NCI-H460 (cell line): Measurements from ENCODE around the gene CCM2. TPM values are rescaled to one million over a fixed set of nuclear protein-coding genes. Genes with fewer than 3 reads are reported as not detected.

ENCODE experiments used
- DNase-seq: peaks from one replicate; pipeline ENCODE4 v3.0.0-alpha.2; 2016; ENCODE audit warnings: low read depth; ENCODE audit errors: extremely low read depth
- total RNA-seq: library from RNA; depleted of rRNA; stranded (reverse); fragments of >200 nt; shearing (Covaris generic); gene quantifications from 2 replicates; pipeline ENCODE4 v1.2.3, GENCODE V29; 2014

The CCM2 gene
- total RNA-seq, 1 experiment from 2014 or later, result 27.4 TPM

DNA sequence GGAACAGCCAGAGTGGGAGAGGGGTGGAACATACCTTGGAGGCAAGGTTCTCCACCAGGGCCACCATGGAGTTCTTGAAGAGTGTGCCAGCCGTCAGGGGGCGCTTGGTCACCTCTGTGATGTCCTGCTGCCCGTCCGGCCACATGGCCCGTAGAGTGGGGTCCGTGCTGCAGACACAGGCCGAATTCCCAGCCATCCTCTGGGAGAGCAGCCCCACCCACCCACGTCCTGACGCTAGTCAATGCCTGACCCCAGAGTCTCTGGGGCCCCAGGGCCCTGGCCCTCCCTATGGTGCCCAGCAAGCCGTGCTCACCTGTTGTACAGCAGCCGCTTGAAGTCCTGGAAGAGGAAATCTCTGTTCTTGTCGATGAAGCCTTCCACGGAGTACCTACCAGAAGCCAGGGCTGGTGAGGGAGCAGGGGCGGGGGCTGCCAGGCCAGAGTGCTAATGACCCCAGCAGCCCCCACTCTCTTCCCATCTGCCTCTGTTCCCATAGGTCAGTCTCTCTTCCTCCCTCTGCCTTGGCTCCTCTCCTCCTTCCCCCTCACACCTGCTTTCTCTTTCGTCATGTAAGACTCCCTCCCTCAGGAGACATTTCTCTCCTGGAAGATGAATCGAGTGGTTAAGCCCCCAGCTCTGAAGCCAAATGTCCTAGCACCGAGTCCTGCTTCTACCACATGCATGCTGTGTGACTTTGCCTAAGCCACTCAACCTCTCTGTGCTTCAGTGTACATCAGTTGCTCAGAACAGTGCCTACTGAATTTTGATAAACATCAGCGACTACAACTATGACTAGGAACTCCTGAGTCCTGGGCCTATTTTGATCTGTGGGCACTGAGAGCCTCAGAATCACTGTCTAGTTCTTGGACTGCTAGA lies 32.2 kb upstream of the CCM2 start:
- no peak for DNase-seq

DNA sequence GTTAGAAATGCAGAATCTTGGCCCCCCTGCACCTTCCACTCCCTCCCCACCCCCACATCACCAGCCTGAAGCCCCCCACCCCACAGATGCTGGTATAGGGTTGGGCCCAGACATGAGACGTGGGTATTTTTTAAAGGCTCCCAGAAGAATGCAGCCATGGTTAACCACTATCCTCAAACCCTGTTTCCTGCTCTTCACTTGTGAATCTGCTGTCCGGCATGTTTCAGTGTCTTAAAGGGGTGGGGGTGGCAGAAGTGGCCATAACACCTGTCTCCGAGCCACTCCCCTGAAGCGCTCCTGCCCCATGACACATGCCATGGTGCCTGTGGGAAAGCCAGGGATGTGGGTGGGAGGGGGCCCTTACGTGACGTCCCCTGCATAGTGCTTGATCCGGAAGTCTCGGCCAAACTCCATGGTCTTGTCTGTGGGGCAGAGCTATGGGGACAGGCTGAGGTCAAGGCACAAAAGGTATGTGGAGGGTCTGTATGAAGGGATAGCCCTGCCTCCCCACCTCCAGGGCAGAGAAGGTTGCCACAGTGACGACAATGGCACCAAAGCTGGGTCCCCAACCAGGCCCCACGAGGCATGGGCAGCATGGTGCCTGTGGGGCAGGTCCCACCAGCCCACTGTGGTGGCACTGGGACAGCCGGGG lies 30.8 kb upstream of the CCM2 start:
- DNase-seq, result no peak

DNA sequence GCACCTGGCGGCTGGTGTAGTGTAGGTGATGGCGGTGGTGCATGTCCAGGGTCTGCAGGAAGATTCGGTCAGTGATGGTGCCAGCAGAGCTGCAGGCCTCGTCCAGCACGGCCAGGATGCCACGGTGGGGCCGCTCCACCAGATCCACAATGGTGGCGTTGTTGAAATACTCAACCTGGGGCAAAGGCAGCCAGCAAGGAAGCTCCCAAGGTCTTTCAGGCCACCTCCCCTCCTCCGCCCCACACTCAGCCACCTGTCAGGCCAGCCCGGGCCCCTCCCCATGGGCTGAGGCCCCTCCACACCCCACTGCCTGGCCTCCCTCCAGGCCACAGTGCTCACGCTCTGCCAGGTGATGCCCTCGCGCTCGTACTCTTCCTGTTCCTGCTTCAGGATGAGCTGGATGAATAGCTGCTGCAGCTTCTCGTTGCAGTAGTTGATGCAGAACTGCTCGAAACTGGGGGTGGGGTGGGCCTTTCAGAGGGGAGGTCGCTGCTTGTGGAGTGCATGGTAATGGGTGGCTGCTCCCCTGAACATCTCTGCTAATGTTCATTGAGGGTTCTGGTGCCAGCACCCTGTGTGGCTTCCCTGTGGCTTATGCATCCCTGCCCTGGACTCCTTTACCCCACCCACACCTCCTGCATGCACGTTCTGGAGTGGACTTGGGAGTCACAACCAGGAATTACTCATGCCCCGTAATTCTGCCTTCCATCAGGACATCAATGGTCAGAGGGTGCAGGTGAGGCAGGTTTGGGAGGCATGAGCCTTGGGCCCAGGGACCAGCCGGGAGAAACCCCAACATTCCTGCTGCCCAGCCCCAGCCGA lies 30.1 kb upstream of the CCM2 start:
- no peak for DNase-seq

DNA sequence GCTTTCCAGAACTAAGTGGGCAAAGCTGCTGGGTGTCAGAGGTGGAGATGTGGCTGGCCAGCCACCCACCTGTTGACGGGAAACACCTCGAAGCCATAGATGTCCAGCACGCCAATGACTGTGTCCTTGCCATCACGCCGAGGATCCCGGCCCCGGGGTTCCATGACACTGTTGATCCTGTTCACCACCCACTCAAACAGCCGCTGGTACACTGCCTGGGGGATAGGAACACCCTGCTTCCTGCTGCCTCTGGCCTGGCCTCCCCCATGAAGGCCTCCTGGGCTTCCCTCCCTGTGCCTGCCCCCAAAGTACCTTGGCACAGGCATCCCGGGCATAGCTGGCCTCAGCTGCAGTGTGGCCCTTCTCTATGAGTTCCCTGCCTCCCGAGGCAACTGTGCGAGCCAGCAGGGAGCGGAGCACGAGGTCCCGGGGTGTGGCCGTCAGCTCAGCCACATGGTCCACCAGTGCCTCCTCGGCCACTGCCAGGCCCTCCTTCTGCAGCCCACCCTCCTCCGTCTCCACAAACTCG lies 29.4 kb upstream of the CCM2 start:
- DNase-seq, result no peak

DNA sequence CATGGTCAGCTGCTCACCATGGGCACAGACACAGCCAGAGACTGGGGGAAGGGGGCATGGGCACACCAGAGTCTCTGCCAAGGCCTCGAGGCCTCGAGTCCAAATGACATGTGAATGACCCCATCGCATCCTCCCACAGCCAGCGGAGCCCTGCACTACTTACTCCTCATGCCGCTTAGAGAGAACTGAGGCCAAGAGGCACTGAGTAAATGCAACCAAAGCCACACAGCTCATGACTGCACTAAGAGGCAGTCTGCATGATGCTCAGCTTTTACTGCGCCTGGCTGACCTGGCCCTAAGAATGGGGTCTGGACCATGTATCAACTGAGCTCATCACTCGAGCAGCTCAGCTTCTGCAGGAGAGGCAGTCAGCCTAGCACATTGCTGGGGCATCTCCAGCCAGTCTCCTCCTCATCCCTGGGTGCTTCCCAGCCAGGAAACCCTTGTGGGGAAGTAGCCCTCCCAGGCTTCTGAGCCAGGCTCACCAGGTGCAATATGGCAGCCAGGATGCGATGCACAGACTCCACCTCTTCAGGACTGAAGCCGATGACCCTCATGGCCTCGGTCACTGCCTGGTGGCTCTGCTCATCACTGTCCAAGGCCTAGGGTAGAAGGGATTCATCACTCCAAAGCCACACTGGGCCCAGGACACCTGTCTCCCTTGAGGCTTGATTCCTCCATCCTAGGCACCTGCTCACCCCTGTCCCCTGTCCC lies 28.7 kb upstream of the CCM2 start:
- DNase-seq, result no peak

DNA sequence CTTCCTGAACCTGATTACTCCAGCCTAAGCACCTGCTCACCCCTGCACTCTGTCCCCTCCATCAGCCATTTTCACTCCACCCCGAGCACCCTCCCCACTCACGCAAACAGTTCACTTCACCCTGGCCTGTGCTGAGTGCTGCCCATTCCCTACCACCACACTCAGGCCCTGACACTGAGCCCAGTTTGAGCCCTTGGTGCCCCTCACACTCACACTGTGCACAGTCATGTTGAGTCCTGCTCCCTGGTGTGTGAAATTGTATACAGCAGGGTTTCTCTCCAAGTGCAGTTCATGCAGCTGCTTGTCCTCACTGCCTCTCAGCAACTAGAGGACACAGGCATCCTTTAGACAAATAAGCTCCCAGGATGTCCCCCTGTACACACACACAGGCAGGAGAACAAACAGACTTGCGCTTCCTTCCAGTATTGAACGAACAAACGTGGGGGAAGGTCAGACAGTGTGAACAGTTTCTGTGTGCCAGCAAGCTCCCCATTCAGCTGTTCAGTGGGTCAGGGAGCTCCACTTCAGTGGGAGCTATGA lies 28.0 kb upstream of the CCM2 start:
- no peak for DNase-seq

DNA sequence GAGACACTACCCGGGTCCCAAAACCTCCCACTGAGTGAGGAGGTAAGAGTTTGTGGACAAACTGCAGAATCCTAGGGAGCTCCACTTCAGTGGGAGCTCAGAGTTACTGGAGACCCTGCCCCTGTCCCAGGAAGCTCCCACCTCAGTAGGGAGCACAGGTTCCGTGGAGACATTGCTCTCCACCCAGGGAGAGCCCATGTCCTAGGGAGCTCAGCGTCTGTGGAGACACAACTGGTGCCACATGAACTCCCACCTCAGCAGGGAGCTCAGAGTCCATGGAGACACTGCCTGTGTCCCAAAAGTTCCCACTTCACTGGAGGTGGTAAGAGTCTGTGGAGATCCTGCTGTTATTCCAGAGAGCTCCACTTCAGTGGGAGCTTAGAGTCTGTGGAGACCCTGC lies 27.4 kb upstream of the CCM2 start:
- no peak for DNase-seq

DNA sequence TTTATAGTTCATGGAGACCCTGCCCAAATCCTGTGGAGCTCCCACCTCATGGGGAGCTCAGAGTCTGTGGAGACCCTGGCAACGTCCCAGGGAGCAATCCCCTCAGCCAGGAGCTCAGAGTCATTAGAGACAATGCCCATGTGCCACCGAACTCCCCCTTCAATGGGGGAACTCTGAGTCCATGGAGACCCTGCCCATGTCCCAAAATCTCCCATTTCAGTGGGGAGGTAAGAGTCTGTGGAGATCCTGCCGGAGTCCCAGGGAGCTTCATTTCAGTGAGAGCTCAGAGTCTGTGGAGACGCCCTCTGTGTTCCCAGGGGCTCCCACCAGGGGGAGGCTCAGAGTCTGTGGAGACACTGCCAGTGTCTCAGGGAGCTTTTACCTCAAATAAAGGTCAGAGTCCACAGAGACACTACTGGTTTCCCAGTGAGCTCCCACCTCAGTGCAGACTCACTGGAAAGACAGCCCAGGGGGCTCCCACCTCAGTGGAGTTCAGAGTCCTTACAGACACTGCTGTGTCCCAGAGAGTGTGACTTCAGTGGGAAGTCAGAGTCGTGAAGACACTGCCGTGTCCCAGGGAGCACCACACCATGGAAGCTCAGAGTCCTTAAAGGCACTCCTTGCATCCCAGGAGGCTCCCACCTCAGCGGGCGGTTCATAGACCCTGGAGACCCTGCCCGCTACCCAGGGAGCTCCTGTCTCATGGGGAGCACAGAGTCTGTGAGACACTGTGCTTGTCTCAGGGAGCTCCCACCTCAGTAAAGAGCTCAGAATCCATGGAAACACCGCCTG lies 26.2 kb upstream of the CCM2 start:
- peak; percentile 42 for DNase-seq

DNA sequence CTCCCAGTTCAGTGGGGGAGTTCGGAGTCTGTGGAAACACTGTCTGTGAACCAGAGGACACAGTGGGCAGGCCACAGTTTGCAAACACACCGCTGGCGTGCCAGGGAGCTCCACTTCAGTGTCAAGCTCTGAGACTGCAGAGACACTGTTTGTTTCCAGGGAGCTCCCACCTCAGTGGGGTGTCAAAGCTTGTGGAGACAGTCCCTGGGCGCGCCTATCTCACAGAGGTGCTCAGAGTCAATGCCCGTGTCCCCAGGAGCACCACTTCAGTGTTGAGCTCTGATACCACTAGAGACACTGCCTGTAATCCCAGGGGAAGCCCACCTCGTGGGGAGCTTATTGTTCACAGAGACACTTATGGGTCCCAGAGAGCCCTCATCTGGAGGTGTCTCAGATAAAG lies 25.5 kb upstream of the CCM2 start:
- DNase-seq, result no peak

DNA sequence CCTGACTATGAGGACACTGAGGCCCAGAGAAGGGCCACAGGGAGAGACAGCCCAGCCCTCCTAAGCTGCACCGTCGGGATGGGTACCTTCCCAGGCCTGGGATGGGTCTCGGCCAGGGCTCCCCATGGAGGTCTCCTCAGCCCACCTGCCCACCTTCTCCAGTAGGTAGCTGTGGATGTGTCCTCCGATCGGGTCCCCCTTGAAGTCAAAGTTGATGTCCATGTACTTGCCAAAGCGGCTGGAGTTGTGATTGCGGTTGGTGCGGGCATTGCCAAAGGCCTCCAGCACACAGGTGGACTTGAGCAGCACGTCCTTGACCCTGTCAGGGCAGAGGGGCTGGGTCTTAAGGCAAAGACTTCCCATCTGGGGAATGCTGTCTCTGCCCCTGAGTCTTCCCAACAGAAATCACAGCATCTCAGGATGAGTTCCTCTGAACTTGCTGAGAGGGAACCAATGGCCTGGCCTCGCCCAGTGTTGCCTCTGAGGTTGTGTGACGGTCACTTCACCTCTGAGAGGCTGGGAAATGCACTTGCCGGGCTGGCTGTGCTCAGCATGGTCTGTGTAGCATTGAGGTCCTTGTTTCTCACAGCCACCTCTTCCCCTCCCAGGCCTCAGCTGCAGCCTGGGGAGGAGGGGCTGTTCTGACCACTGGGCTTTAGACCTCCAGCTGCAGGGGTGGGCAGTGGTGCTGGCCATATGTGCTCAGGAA lies 24.5 kb upstream of the CCM2 start:
- no peak for DNase-seq

DNA sequence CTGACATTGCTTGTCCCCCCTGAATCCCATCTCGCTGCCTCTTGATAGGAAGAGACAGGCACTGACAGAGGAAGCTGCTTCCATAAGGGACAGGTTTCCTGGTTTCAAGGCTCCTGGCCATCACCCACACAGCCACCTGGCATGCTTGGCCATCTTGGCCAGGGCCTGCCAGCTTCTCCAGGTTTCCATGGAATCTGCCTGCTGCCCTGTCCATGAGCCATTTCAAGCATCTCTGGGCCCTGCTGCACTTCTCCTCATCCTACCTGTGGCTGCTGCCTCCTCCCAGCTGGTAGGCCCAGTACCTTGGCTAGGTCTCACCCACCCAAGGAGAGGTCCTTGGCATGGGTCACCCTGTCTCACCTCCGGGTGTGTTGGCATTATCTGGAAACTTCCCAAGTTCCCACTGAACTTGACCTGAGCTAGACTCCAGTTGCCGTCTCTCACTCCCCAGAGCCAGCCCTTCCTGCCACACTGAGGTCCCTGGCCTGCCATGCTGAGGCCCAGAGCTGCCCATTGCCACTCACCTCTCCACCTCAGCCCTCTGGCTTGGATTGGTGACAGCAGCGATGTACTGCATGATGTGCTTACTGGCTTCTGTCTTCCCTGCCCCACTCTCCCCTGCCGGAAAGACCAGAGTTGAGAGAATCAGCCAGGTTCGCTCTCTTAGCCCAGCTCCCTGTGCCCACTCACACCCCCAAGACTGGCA lies 23.8 kb upstream of the CCM2 start:
- DNase-seq, result no peak

DNA sequence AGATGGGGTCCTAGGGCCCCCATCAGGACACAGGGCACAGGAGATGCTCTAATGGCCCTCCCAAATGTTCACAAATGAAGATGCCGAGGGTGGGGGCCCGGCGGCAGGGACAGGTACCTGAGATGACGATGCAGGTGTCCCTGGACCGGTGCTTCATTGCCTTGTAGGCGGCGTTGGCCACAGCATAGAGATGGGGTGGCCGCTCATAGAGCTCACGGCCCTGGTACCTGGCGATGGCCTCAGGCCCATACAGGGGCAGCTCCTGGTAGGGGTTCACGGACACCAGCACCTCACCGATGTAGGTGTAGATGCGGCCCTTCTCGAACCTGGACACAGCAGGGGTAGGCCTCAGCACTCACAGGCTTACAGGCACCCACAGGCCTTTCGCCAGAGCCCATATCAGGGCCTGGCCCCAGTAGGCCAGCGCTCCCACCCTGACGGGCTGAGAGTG lies 23.2 kb upstream of the CCM2 start:
- DNase-seq, result no peak

DNA sequence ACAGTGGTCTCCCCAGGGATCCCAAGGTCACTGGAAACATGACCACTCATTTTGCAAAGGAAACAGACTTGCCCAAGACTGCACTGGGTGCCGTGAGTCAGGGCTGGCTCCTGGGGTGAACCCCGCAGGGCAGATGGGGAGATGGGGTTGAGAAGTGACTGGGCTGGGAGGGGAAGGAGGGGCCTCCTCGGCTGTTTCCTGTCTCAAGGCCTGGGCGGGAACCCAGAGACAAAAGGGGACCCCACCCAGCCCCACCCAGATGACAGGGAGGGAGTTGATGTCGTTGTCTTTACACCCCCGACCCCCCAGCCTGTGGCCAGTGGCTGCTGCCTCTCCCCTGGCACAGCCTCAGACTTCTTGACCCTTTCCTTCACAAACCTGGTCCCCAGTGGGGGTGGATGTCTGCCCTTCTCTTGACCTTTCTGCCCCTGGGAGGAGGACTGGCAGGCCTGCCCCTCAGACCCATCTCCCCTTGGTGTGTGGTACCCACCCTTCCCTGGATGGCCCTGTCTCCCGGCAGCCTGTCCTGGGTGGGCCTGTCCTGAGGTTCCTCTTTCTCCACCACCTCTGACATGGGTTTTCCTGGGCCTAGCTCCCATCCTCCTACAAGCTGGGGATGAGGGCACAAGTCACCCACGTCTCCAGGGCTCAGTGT lies 22.6 kb upstream of the CCM2 start:
- DNase-seq, result no peak

DNA sequence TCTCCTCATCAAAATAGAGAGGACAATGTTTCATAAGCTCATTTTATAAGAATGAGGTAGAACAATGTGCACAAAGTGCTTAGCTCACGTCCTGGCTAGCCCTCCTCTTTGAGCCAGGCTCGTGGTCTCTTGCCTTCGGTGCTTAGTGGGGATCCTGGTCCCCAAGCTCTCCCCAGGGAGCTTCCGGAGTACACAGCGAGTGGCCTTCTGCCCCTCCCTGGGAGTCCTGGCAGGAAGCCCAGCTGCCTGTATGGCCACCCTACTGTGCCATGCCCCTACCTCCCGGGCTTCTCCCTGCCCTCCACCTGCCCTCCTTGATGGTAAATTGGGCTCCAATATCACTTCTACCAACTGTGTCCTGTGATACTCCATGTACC lies 22.1 kb upstream of the CCM2 start:
- DNase-seq, result no peak

DNA sequence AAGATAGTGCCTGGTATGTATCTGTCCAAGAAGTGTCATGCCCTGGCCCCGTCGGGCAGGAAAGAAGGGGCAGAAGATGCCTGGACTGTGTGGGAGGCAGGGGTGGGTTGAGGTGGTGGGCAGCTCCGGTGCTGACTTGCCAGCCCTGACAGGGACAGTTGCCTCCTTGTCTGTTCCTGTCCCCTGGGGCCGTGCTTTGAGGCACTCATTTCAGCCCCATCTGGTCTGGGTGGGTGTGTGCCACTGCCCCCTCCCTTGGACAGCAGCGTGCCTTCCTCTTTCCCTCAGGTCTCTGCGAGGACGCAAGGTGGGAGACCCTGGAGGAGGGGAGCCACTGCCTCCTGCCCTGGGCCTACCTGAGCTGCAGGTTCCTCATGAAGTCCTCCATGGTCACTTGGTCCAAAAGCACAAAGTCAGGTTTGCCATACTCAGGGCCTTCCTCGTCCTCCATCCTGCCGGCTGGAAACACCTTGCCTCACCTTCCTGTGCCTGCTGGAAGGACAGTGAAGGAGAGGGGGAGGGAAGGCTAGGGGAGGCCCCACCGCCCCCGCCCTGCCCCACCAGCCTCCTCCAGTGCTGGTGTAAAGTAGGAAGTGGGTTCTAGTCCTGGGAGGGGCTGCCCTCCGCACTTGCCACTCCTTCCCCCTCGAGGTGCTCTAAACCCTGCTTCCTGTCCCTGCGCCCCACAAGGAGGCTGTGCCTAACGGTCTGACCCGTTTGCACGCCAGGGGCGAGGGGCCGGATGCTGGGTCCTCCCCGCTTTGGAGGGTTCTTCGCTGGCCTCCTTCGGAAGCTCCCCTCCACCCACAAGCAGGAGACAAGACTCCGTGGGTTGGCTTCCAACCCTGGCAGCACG lies 21.3 kb upstream of the CCM2 start, which contains the start of gene MYO1G:
Gene MYO1G, minus strand, starts transcription at position 505 of the 856 bp plus-strand sequence. Its CDS starts 54 bp downstream, at position 451.
- no peak for DNase-seq
